GDM1 (cell line): ENCODE results near the gene APBB2.

ENCODE experiments used
- DNase-seq: peaks from one replicate; lab custom pipeline; 2025; lab: John Stamatoyannopoulos, UW

Gene APBB2

GRCh38 chr4:41215969-41216293, 1.6 kb upstream of the APBB2 start:
- no peak for DNase-seq

GRCh38 chr4:41215155-41215554, 813 bp upstream of the APBB2 start:
- DNase-seq = no peak

- DNase-seq = no peak
Observed at GRCh38 chr4:41214825-41215146, 444 bp upstream of the APBB2 start.

GRCh38 chr4:41213625-41214135, 662 bp downstream of the APBB2 start:
- DNase-seq = no peak

- no peak for DNase-seq
Observed at GRCh38 chr4:41212616-41213203, 1.6 kb downstream of the APBB2 start.

DNA sequence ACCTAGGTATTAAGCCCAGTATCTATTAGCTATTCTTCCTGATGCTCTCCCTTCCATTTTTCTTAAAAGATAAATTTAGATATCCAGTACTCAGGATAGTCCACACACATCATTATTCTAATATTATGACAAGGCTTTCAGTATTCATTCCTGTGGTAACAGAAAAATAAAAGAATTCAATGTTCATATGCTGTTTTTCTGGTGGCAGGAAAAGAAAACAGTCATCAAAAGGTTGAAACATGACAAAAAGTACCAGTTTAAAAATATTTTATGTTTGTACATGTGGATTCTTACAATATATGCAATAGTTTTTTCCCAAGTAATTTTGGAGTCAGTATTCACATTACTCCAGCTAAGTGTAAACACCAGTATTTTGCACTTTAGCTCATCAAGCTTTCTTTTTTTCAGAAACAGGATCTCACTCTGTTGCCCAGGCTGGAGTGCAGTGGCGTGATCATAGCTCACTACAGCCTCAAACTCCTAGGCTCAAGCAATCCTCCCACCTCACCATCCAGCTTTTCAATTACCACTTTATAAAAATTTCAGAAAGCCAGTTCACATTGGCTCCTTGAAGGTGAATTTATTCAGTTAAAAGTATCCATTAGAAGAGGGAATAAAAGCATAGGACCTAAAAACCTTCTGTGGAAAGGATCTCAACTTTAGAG, 2.3 kb downstream of the APBB2 start:
- DNase-seq = no peak

DNA sequence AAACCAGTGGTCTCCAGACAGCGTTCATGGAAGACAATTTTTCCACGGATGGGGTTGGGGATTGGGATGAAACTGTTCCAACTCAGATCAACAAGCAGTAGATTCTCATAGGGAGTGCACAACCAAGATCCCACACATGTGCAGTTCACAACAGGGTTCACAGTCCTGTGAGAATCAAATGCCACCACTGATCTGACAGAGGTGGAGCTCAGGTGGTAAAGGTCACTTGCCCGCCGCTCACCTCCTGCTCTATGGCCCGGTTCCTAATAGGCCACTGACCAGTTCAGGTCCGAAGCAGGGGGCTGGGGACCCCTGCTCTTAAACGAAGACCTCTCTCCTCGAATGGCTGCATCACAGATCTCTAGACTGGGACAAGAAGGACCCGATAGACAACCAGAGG, 4.4 kb downstream of the APBB2 start:
- no peak for DNase-seq

- DNase-seq = no peak
Observed at GRCh38 chr4:41209187-41209586, 5.2 kb downstream of the APBB2 start.

DNA sequence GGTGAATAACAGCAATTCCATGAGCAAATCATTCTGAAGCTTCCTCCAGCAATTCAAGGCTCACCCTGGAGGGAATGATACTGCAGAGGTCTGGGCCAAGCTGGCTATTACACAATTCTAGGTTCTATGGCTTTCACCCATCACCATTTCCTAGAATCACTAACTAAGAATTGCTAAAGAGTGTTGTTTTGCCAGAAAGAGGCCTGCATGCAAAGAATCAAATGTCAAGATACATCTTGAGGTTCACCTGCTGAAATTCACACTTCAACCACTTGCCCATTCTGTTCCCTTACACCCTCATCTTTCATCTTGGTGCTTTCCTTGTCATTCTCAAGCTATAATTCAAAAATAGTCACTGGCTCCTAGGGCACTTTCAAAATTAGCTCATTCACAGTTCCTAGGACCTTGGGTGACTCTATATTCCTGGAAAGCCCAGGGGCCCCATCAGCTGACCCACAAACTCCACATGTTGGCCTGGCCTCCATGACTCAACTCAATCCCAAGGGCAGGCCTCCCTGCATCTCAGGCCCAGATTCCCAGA, 7.0 kb downstream of the APBB2 start:
- no peak for DNase-seq

GRCh38 chr4:41205854-41206460, 8.4 kb downstream of the APBB2 start:
- no peak for DNase-seq

- DNase-seq = no peak
Observed at GRCh38 chr4:41205130-41205529, 9.2 kb downstream of the APBB2 start.

- no peak for DNase-seq
Observed at GRCh38 chr4:41204400-41204978, 9.9 kb downstream of the APBB2 start.

DNA sequence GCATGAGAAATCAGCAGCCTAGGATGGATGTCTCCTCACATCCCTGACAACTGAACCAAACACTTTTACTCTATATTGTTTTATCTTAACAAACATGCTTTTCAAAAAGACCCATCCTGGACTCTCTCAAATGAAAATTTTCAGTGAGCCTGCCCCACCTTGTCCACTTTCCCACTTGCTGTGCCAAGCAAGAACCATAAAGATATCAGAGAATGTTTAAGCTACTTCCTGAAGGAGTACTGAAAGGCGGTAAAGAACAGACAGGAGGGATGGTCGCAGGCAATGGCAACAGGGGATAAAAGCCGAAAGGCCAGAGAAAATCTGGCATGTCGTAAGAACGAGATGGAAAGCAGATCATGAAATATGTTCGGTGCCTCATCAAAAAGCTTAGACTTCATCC, 10.5 kb downstream of the APBB2 start:
- DNase-seq = no peak

DNA sequence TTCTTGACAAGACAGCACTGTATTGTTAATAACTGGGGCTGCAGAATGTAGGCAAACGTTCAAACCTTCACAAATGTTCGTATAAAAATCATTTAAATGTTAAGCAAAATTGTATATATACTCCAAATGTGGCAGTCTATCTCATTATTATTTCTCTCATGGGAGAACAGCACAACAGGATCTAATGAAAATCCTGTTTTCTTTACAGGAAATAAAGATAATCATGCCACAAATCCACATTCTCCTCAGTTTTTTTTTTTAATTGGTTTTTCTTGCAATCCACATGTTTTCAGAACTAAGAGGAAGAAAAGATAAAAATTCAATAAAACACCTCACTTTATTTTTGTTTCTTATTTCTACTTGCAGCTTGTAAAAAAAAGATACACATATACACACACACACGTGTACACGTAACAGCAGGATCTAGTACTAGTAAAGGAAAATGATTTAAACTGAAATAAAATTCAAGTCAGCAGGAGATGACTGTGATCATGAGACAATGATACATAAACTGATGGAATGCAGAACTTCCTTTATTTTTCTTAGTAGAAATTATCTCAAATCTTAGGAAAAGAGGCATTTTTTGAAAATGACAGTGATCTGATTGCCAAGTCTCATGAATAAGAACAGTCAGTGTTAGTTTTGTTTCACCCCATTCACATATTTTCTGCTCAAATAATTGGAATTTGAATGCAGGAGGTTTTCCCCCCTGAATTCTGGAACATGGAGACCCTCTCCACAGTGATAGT, 11.3 kb downstream of the APBB2 start:
- no peak for DNase-seq

GRCh38 chr4:41202356-41202755, 12.0 kb downstream of the APBB2 start:
- no peak for DNase-seq

- DNase-seq = no peak
Observed at GRCh38 chr4:41200486-41201017, 13.8 kb downstream of the APBB2 start.

GRCh38 chr4:41199788-41200187, 14.6 kb downstream of the APBB2 start:
- no peak for DNase-seq

DNA sequence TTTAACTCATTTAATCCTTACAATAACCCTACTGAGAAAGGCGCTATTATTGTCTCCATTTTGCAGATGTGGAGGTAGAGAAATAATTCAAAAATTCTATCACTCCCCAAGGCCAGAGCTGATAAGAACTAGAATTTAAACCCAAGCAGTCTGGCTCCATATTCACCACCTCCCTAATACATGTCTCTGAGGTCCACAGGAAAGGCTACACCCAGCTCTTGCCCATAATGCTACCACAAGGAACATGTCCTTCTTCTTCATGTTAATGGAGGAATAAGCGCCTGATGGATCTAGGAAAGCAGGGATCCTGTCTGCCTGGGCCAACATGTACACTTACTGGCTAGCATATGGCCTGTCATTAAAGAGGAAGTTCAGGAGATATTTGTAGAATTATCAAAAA, 16.3 kb downstream of the APBB2 start:
- DNase-seq = no peak

GRCh38 chr4:41197495-41197894, 16.8 kb downstream of the APBB2 start:
- no peak for DNase-seq

- no peak for DNase-seq
Observed at GRCh38 chr4:41196633-41197332, 17.6 kb downstream of the APBB2 start.

DNA sequence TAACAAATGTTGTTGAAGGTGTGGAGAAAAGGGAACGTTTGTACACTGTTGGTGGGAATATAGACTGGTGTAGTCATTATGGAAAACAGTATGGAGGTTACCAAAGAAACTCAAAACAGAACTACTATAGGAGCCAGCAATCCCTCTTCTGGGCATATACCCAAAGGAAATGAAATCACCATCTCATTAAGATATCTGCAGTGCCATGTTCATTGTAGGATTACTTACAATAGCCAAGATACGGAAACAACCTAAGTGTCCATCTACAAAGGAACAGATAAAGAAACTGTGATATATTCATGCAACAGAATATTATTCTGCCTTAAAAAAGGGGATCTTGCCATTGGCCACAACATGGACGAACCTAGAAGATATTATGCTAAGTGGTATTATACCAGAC, 22.2 kb downstream of the APBB2 start:
- no peak for DNase-seq

DNA sequence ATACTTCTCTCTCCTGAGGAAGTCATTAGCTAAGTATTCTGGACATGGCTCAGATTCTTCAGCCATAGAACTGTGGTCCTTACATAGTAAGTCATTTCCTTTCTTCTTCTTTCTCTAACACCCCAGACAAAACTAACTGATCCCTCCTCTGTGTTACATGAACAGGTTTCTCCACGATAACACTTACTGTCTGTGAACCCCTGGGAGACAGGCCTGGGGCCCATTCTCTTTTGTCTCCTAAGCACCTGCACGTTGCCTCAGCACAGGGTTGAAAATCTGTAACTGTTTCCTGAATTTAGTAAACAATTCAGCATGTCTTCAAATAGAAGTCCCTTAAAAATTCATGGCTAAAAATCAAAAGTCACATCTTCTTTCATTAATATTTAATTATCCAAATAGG, 24.7 kb downstream of the APBB2 start:
- DNase-seq = no peak
